Measurements from ENCODE around the gene CBLIF.
"Not testable (repeated sequence)": the region's sequence is repeated elsewhere in the genome, so short reads cannot be mapped to it uniquely, and the experiment has no call there.

CBLIF gene

GRCh38 chr11:59794417-59794816 is 50.9 kb downstream of the CBLIF start:
- DNase-seq (ENCODE audit: low read depth in 2 of 2), result no peak

DNA sequence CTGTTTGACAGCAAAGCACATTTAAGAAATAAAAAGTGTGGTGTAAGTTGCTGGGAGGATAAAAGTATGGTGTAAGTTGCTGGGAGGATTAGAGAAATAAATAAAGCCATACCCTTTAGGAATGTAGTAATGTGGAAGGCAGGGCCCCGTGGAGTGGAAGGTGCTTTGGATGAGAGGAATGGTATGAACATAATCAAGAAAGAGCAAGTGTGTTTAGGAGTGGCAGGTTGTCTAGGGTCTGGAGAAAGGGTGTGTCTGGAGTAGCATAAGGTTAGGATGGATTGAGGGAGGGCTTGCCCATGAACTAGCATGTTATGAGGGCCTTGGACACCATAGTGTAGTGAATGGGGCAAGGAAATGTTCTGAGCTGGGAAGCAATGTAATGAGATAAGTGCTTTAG is 52.8 kb downstream of the CBLIF start:
- DNase-seq (ENCODE audit: low read depth in 2 of 2), result no peak

GRCh38 chr11:59791639-59792038 is 53.7 kb downstream of the CBLIF start:
- no peak for DNase-seq (ENCODE audit: low read depth in 2 of 2)

GRCh38 chr11:59787816-59788215 is 57.5 kb downstream of the CBLIF start:
- DNase-seq (ENCODE audit: low read depth in 2 of 2), result no peak

DNA sequence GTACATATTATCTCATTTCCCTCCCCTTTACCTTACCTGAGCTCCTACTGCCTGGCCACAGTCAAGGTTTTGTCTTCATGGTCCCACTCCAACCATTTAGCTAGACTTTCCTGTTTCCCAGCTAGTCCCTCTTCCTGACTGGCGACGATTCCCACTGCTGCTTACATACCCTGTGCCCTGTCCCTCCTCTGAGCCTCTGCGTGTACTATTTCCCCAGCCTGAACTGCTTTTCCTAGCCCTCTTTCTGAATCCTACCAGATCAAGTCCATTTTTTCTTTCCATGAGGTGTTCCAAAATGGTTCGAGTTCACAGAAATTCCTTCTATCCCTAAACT is 58.1 kb downstream of the CBLIF start:
- no peak for DNase-seq (ENCODE audit: low read depth in 2 of 2)

- no peak for DNase-seq (ENCODE audit: low read depth in 2 of 2)
These were observed 59.5 kb downstream of the CBLIF start for GRCh38 chr11:59785818-59786217.

GRCh38 chr11:59784441-59784840 is 60.9 kb downstream of the CBLIF start:
- not testable (repeated sequence) for DNase-seq (ENCODE audit: low read depth in 2 of 2)

- no peak for DNase-seq (ENCODE audit: low read depth in 2 of 2)
These were observed 61.6 kb downstream of the CBLIF start for GRCh38 chr11:59783632-59784090.

- no peak for DNase-seq (ENCODE audit: low read depth in 2 of 2)
These were observed 63.2 kb downstream of the CBLIF start for GRCh38 chr11:59782080-59782479.

GRCh38 chr11:59779487-59779886 is 65.8 kb downstream of the CBLIF start:
- no peak for DNase-seq (ENCODE audit: low read depth in 2 of 2)
